Measurements from ENCODE around the gene COG5.

Gene COG5

DNA sequence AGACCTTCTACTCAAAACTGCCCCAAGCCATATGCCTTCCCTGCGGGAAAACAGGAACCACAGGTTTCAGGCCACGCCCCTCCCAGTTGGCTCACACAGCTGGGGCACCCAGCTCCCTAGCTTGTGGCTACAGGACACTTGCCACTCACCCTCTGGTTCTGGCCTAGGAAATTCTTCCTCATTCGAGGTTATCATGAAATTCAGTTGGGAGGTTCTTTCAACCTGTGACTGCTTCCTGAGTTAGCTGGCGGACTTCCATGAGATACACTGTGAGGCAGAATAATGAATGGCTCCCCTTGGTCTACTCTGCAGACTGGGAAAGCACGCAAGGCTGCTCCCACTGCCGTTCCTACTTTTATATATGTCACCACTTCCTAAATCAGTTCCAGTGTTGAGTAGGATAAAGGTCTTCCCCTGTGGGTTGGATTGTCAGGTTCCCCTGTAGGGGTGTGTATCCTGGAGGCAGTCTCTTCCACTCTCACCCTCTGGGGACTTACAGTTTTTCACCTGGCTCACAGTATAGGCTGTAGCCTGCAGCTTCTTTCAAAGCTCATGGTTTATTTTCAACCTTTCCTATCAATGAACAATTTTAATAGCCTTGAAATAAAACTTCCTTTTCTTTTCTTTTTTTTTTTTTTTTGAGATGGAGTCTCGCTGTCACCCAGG is 56.9 kb downstream of the COG5 start:
- Histone ChIP-seq H3K4me3 (no peak overlapping the region), H3K27ac (no peak overlapping the region)
- TF ChIP-seq, protein P1, sequence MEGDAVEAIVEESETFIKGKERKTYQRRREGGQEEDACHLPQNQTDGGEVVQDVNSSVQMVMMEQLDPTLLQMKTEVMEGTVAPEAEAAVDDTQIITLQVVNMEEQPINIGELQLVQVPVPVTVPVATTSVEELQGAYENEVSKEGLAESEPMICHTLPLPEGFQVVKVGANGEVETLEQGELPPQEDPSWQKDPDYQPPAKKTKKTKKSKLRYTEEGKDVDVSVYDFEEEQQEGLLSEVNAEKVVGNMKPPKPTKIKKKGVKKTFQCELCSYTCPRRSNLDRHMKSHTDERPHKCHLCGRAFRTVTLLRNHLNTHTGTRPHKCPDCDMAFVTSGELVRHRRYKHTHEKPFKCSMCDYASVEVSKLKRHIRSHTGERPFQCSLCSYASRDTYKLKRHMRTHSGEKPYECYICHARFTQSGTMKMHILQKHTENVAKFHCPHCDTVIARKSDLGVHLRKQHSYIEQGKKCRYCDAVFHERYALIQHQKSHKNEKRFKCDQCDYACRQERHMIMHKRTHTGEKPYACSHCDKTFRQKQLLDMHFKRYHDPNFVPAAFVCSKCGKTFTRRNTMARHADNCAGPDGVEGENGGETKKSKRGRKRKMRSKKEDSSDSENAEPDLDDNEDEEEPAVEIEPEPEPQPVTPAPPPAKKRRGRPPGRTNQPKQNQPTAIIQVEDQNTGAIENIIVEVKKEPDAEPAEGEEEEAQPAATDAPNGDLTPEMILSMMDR (IDR thresholded peaks at IDR 0.05) = no peak
- DNase-seq (ENCODE audit: low spot score) = no peak

DNA sequence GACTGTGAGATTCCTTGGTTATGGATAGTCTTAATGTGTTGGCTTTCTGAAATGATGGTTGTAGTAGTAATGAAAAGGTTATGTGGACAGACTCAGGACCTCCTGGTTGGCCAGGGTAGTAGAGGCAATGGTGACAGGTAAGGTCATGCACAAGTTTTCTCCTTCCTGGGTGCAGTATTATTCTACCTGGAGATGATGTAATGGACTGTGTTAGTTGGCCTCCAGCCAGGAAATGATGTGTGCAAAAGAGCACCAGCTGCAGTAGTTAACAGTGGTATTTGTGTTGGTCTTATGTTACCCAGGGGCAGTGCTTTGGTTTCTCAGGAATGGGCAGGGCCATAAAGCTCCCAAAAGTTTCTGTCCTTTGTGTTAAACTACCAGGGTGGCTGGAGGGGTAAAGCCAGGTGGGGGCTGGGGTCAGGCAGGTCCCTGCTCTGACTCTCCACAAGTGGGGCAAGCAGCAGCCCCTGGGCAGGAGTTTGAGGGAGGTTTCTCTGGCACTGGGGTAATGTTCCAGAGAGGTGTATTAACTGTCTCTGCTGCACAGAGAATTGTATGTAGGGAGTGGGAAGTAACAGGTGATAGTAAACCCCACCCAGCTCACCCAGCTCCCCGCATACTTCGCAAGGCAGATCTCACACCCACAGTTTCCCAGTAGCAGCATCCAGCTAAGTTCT is 57.6 kb downstream of the COG5 start:
- no peak overlapping the region for H3K27ac ChIP-seq
- H3K4me3 ChIP-seq = no peak overlapping the region
- DNase-seq (ENCODE audit: low spot score) = no peak
- TF ChIP-seq, protein P1 (IDR thresholded peaks at IDR 0.05) = no peak

DNA sequence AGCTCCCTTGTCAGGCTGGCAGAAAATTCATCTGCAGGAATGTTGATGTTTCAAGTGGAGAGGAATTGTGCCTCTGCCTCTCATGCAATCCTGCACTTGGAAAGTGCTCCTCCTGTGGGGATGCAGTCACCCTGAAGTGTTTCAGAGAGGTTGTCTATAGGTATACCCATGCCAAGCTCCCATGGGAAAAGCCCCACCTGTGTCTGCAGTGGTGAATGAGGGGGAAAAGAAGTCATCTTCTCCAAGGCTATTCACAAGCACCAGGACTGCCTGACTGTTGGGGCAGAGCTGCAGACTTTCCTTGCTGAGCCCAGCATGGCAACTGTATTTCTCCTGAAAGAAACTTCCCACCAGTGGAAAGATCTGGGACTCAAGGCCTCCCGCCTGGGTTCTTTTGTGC is 58.4 kb downstream of the COG5 start:
- H3K4me3 ChIP-seq = no peak overlapping the region
- TF ChIP-seq, protein P1 (IDR thresholded peaks at IDR 0.05) = no peak
- H3K27ac ChIP-seq = no peak overlapping the region
- no peak for DNase-seq (ENCODE audit: low spot score)

DNA sequence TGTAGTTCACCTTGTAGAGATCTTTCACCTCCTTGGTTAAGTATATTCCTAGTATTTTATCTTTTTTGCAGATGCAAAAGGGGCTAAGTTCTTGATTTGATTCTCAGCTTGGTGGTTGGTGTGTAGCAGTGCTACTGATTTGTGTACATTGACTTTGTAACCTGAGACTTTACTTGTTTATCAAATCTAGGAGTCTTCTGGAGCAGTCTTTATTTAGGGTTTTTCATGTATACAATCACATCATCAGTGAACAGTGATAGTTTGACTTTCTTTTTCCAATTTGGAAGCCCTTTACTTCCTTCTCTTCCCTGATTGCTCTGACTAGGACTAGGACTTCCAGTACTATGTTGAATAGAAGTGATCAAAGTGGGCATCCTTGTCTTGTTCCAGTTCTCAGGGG is 60.0 kb downstream of the COG5 start:
- Histone ChIP-seq H3K4me3 (no peak overlapping the region), H3K27ac (no peak overlapping the region)
- TF ChIP-seq, protein P1 (IDR thresholded peaks at IDR 0.05) = no peak
- no peak for DNase-seq (ENCODE audit: low spot score)

DNA sequence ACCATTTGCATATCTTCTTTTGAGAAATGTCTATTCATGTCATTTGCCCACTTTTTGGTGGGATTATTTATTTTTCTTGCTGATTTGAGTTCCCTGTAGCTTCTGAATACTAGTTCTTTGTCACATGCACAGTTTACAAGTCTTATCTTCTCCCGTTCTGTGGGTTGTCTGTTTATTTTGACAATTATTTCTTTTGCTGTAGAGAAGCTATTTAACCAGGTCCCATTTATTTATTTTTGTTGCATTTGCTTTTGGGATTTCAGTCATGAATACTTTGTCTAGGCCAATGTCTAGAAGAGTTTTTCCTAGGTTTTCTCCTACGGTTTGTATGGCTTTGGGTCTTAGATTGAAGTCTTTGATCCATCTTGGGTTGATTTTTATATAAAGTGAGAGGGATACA is 60.9 kb downstream of the COG5 start:
- TF ChIP-seq, protein P1 (IDR thresholded peaks at IDR 0.05) = no peak
- no peak for DNase-seq (ENCODE audit: low spot score)
- Histone ChIP-seq H3K4me3 (no peak overlapping the region), H3K27ac (no peak overlapping the region)

DNA sequence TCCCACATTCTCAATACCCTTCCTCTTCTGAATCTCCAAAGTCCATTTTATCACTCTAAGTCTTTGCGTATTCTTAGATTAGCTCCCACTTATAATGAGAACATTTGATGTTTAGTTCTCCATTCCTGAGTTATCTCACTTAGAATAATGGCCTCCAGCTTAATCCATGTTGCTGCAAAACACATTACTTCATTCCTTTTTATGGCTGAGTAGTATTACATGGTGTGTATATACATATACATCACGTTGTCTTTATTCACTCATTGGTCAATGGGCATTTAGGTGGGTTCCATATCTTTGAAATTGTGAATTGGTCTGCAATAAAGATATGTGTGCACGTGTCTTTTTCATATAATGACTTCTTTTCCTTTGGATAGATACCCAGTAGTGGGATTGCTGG is 61.6 kb downstream of the COG5 start:
- TF ChIP-seq, protein P1 (IDR thresholded peaks at IDR 0.05) = no peak
- H3K27ac ChIP-seq = no peak overlapping the region
- no peak for DNase-seq (ENCODE audit: low spot score)
- no peak overlapping the region for H3K4me3 ChIP-seq

DNA sequence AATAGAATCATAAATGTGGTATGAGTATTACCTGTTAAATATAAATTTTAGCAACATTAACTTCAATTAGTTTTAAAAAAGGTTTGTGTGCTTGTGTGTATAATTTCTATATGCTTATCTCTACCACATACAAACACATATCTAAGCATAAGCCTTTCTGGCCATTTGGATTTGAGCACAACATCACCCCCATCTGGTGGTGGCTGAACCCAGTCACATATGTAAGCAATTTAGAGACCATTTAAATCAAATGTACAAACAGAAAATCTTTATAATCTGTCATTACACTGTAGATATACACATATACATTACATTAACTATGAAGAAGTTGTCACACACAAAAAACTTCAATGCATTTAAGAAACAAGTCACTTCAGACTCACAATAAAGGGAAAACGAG is 62.1 kb downstream of the COG5 start:
- no peak for DNase-seq (ENCODE audit: low spot score)
- H3K4me3 ChIP-seq = no peak overlapping the region
- TF ChIP-seq, protein P1 (IDR thresholded peaks at IDR 0.05) = no peak
- no peak overlapping the region for H3K27ac ChIP-seq

Measured in coronary artery (tissue), 2 donors.